SK-N-SH (cell line): ENCODE measurements around the gene IL17D.

Experiments
- EZH2phosphoT487 ChIP-seq: fragments of 200-600 bp; sonication (generic); IDR thresholded peaks from 2 replicates; pipeline ENCODE4 v1.6.1; 2017; ENCODE audit warnings: low read depth, mixed run types, mild to moderate bottlenecking, antibody characterized with exemption, moderate library complexity, borderline replicate concordance
- FOSL2 ChIP-seq: IDR thresholded peaks from 2 replicates; pipeline ENCODE4 v1.4.0; 2012; ENCODE audit warnings: low read depth, mild to moderate bottlenecking, moderate library complexity, borderline replicate concordance
- GABPA ChIP-seq: IDR thresholded peaks from 2 replicates; pipeline ENCODE4 v1.4.0; 2012; ENCODE audit warnings: low read depth, mild to moderate bottlenecking
- GATA2 ChIP-seq: sonication (generic); formaldehyde crosslinking; IDR thresholded peaks from 2 replicates; pipeline ENCODE4 v1.5.0; 2020; ENCODE audit warnings: mild to moderate bottlenecking, missing genetic modification reagents
- RAD21 ChIP-seq: IDR thresholded peaks from 2 replicates; pipeline ENCODE4 v1.6.1; 2012; ENCODE audit warnings: mild to moderate bottlenecking, low read length
- RFX5 ChIP-seq: IDR thresholded peaks from 2 replicates; pipeline ENCODE4 v1.6.1; 2012; ENCODE audit warnings: mild to moderate bottlenecking, improper control_type of control experiment, low read length
- SIN3A ChIP-seq: IDR thresholded peaks from 2 replicates; pipeline ENCODE4 v1.6.1; 2012; ENCODE audit warnings: low read depth, mild to moderate bottlenecking, low read length, moderate library complexity, borderline replicate concordance
- YY1 ChIP-seq: IDR thresholded peaks from 2 replicates; pipeline ENCODE4 v1.4.0; 2012; ENCODE audit warnings: low read depth, mild to moderate bottlenecking
- TF ChIP-seq, protein P1 (sequence below): fragments of 200-600 bp; sonication (generic); IDR thresholded peaks from 2 replicates; pipeline ENCODE4 v1.6.1; 2017; ENCODE audit warnings: antibody characterized with exemption, mild to moderate bottlenecking, moderate library complexity

GRCh38 chr13:20708216-20708615, 4.7 kb downstream of the IL17D start:
- TF ChIP-seq, protein P1, sequence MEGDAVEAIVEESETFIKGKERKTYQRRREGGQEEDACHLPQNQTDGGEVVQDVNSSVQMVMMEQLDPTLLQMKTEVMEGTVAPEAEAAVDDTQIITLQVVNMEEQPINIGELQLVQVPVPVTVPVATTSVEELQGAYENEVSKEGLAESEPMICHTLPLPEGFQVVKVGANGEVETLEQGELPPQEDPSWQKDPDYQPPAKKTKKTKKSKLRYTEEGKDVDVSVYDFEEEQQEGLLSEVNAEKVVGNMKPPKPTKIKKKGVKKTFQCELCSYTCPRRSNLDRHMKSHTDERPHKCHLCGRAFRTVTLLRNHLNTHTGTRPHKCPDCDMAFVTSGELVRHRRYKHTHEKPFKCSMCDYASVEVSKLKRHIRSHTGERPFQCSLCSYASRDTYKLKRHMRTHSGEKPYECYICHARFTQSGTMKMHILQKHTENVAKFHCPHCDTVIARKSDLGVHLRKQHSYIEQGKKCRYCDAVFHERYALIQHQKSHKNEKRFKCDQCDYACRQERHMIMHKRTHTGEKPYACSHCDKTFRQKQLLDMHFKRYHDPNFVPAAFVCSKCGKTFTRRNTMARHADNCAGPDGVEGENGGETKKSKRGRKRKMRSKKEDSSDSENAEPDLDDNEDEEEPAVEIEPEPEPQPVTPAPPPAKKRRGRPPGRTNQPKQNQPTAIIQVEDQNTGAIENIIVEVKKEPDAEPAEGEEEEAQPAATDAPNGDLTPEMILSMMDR, result no peak
- TF ChIP-seq YY1 (no peak), FOSL2 (no peak), SIN3A (no peak), RFX5 (no peak), EZH2phosphoT487 (no peak), RAD21 (no peak), GATA2 (CRISPR knock-in tag) (no peak), GABPA (no peak)
